Measurements from ENCODE around the gene WDFY4. TPM values are rescaled to one million over a fixed set of nuclear protein-coding genes. Genes with fewer than 3 reads are reported as not detected.

WDFY4 gene
- total RNA-seq, 1 donor from 2014 or later, result not detected

DNA sequence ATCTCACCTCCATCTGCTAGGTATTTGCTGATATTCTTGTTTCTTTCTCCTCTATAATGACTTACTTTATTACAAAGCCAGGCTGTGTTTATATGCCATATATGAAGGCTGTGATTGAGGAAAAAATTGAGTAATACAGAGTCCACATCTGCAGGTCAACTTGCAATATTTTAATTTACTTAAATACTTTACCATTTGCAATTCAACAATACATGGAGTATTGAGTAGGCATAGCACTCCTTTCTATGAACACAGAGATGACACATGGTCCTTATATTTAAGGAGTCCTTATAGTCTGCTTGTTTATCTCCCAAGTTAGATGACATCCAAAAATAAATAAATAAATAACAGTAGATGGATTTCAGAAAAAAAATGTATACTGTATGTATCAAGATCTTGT lies 158.5 kb downstream of the WDFY4 start:
- H3K27me3 Mint-ChIP-seq (ENCODE audit: low read depth), result peaks cover 5% of the 10 kb centered on the region
- no peak overlapping the region for H3K4me3 Mint-ChIP-seq (ENCODE audit: unreplicated experiment)
- no peak overlapping the region for H3K27ac Mint-ChIP-seq (ENCODE audit: unreplicated experiment)
- H3K4me1 Mint-ChIP-seq (ENCODE audit: low read depth), result peaks cover 2% of the 10 kb centered on the region
- no peak for TF ChIP-seq CTCF (IDR thresholded peaks at IDR 0.05)
- DNase-seq (ENCODE audit: low spot score), result no peak
- H3K9me3 Mint-ChIP-seq (ENCODE audit: low read depth), result no peaks in the 10 kb centered on the region
- H3K36me3 Mint-ChIP-seq (ENCODE audit: low read depth), result no peaks in the 10 kb centered on the region

- no peaks in the 10 kb centered on the region for H3K36me3 Mint-ChIP-seq (ENCODE audit: low read depth)
Observed at GRCh38 chr10:48844616-48845015, 159.9 kb downstream of the WDFY4 start.

GRCh38 chr10:48845512-48845911 lies 160.8 kb downstream of the WDFY4 start:
- no peak overlapping the region for H3K4me3 Mint-ChIP-seq (ENCODE audit: unreplicated experiment)
- no peak for DNase-seq (ENCODE audit: low spot score)
- H3K36me3 Mint-ChIP-seq (ENCODE audit: low read depth), result no peaks in the 10 kb centered on the region
- H3K27me3 Mint-ChIP-seq (ENCODE audit: low read depth), result peaks cover 5% of the 10 kb centered on the region
- no peaks in the 10 kb centered on the region for H3K9me3 Mint-ChIP-seq (ENCODE audit: low read depth)
- no peak for TF ChIP-seq CTCF (IDR thresholded peaks at IDR 0.05)
- H3K4me1 Mint-ChIP-seq (ENCODE audit: low read depth), result no peaks in the 10 kb centered on the region
- no peak overlapping the region for H3K27ac Mint-ChIP-seq (ENCODE audit: unreplicated experiment)

More at GRCh38 chr10:48844616-48845015, 159.9 kb downstream of the WDFY4 start:
- DNase-seq (ENCODE audit: low spot score), result no peak
- no peak for TF ChIP-seq CTCF (IDR thresholded peaks at IDR 0.05)
- H3K4me1 Mint-ChIP-seq (ENCODE audit: low read depth), result no peaks in the 10 kb centered on the region
- H3K27me3 Mint-ChIP-seq (ENCODE audit: low read depth), result peaks cover 5% of the 10 kb centered on the region
- no peak overlapping the region for H3K4me3 Mint-ChIP-seq (ENCODE audit: unreplicated experiment)
- no peak overlapping the region for H3K27ac Mint-ChIP-seq (ENCODE audit: unreplicated experiment)
- H3K9me3 Mint-ChIP-seq (ENCODE audit: low read depth), result no peaks in the 10 kb centered on the region

DNA sequence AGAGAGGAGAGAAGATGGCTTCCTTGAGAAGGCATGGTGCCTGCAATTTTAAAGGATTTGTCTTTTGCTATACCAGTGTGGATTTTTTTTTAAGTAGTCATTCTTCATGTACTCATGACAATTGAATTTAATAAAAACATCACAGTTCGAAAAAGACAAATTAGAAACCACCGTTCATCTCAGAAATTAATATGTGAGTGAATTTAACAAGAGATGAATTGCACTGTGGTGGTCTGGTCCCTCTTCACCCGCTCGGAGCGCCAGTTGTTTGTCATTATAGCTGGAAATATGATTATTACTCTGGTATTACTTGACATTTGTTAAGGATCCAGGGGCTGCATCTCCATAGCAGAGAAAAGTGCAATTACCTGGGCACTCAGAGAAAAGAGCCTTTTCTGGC lies 163.0 kb downstream of the WDFY4 start:
- Mint-ChIP-seq H3K27me3 (ENCODE audit: low read depth) (peaks cover 4% of the 10 kb centered on the region), H3K27ac (ENCODE audit: unreplicated experiment) (no peak overlapping the region), H3K4me3 (ENCODE audit: unreplicated experiment) (no peak overlapping the region), H3K9me3 (ENCODE audit: low read depth) (no peaks in the 10 kb centered on the region), H3K36me3 (ENCODE audit: low read depth) (no peaks in the 10 kb centered on the region), H3K4me1 (ENCODE audit: low read depth) (no peaks in the 10 kb centered on the region)
- no peak for TF ChIP-seq CTCF (IDR thresholded peaks at IDR 0.05)
- DNase-seq (ENCODE audit: low spot score), result no peak

- H3K4me1 Mint-ChIP-seq (ENCODE audit: low read depth), result no peaks in the 10 kb centered on the region
- no peak overlapping the region for H3K4me3 Mint-ChIP-seq (ENCODE audit: unreplicated experiment)
- no peak for DNase-seq (ENCODE audit: low spot score)
Observed at GRCh38 chr10:48856855-48857254, 172.2 kb downstream of the WDFY4 start.

More at GRCh38 chr10:48856855-48857254, 172.2 kb downstream of the WDFY4 start:
- no peak for TF ChIP-seq CTCF (IDR thresholded peaks at IDR 0.05)
- H3K9me3 Mint-ChIP-seq (ENCODE audit: low read depth), result peaks cover 12% of the 10 kb centered on the region
- no peaks in the 10 kb centered on the region for H3K36me3 Mint-ChIP-seq (ENCODE audit: low read depth)
- H3K27ac Mint-ChIP-seq (ENCODE audit: unreplicated experiment), result no peak overlapping the region
- peaks cover 36% of the 10 kb centered on the region for H3K27me3 Mint-ChIP-seq (ENCODE audit: low read depth)

Data from chondrocyte (in vitro differentiated cells).